OCI-LY7 (cell line): ENCODE data around the gene TRIO.

ENCODE experiments used
- CTCF ChIP-seq: fragments of 200-600 bp; sonication (generic); conservative IDR thresholded peaks from 2 replicates; pipeline ENCODE4 v1.5.1; 2014; ENCODE audit warnings: mild to moderate bottlenecking, antibody characterized with exemption, low read length, moderate library complexity, mixed read lengths
- EZH2phosphoT487 ChIP-seq: fragments of 200-600 bp; sonication (generic); IDR thresholded peaks from 2 replicates; pipeline ENCODE4 v1.6.1; 2018; ENCODE audit warnings: low read depth, borderline replicate concordance, mild to moderate bottlenecking, mixed run types, antibody characterized with exemption, low read length, moderate library complexity, mixed read lengths

DNA sequence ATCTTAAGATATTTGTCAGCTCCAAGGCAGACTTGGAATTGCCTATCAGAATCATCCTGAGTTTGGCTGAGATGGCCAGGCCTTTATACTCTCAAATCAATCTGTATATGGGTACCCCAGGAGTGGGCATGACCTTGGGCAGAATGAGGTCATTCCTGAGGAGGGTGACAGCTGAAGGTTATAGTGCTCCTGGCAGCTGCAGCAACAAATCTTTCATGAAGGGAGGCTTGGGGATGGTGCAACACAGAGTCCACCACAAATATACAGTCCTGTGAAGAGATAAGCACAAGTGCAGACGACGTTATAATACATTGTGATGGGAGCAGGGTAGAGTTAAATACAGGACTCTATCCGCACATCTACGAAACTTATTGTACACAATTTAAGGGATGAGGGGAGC, 21.1 kb upstream of the TRIO start:
- TF ChIP-seq EZH2phosphoT487 (no peak), CTCF (no peak)
